Occipital lobe (tissue), 2 donors: ENCODE measurements around the gene ALDH1L1. TPM values are rescaled to one million over a fixed set of nuclear protein-coding genes. Genes with fewer than 3 reads are reported as not detected.
"Not testable (repeated sequence)": the region's sequence is repeated elsewhere in the genome, so short reads cannot be mapped to it uniquely, and the experiment has no call there.

Experiments
- DNase-seq: peaks from one replicate; lab custom pipeline; 2025; lab: John Stamatoyannopoulos, UW
- total RNA-seq: library from RNA; depleted of rRNA; stranded (reverse); fragments of >200 nt; gene quantifications from one replicate; pipeline ENCODE4 v1.2.3, GENCODE V29; 2014

Gene ALDH1L1
- total RNA-seq, 1 donor from 2014 or later: 2.7 TPM

DNA sequence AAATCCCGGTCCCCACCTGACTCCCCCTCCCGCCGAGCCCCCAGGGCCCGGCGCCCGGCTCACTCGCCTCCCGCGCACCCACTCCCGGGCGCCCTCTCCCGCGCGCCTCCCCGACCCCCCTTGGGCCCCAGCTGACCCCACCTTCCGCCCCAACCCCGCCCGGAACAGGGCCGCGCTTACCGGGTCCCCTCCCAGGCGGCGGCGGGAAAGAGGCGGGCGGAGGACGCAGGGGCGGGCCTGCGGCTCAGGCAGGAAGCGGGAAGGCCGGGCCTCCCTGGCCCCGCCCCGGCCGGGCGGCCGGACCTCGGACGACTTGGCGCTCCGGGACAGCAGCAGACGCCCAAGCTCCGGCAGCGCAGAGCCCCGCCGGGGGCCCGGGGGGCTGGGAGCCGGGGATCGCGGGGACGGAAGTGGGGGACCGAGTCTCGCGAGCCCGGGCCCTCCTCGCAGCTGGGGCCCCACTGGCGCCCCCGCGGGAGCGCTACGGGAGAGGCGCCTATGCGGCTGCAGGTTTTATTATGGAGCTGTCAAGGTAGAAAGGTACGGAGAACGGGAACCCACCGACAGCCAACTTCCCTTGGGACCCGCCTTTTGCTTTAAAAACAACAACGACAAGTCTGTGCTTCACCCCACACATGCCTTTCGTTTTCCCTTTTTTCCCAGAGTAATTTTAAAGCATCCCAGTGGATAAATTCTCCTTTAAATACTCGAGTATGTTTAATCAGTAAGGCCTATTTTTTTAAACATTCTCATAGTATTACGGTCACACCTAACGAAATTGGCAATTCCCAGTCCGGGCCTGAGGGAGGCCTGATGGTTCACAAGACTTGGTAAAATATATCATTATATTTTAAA lies 96.2 kb downstream of the ALDH1L1 start, which contains the start of gene SLC41A3:
Gene SLC41A3 (minus strand): TSS at position 212 of the 855 bp plus-strand sequence. CDS start 15,905 bp downstream, outside the sequence.
- peak; percentile 81 for DNase-seq

DNA sequence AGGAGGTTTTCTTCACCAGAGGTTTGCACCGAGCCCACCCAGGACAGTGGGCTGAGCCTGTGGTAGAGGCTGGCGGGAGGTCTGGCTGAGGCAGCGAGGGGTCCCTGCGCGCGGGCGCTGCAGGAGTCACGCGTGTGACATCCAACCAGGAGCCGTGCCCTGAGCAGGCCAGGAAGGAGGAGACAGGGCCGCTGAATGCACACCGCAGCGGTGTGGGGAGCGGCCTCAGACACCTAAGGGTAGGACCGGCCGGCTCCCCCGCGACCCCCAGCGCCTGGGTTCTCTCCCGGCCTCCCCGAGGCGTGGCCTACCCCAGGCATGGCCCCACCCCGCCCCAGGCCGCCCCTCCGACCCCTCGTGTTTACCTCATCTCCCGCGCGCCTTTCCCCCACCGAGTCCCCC lies 96.9 kb downstream of the ALDH1L1 start:
- no peak for DNase-seq

- DNase-seq: no peak
Measured at GRCh38 chr3:126083138-126083445, 97.3 kb downstream of the ALDH1L1 start.

- DNase-seq: no peak
Measured at GRCh38 chr3:126082362-126083137, 97.8 kb downstream of the ALDH1L1 start.

- no peak for DNase-seq
Measured at GRCh38 chr3:126081618-126082361, 98.6 kb downstream of the ALDH1L1 start.

DNA sequence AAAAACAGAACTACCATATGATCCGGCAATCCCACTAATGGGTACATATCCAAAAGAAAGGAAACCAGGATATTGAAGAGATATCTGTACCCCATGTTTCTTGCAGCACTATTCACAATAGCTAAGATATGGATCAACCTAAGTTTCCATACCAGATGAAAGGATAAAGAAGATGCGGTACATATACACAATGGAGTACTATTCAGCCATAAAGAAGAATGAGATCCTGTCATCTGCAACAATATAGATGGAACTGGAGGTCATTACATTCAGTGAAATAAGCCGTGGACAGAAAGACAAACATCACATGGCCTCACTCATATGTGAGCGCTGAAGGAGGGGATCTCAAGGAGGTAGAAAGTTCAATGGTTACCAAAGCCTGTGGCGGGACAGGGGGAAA lies 99.4 kb downstream of the ALDH1L1 start:
- DNase-seq: no peak

- DNase-seq: no peak
Measured at GRCh38 chr3:126078866-126079265, 101.5 kb downstream of the ALDH1L1 start.

- no peak for DNase-seq
Measured at GRCh38 chr3:126077754-126078153, 102.6 kb downstream of the ALDH1L1 start.

DNA sequence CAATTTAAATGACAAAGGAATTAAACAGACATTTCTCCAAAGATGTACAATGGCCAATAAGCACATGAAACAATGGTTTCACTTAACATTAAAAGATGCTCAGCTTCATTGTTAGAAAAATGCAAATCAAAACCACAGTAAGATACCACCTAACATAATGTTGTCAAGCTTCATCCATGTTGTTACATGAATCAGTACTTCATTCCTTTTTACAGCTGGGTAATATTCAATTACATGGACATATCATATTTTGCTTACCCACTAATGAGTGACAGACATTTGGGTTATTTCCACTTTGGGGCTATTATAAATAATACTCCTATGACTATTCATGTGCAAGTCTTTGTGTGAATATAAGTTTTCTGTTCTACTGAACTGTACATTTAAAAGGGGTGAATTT lies 104.2 kb downstream of the ALDH1L1 start:
- DNase-seq: no peak

- DNase-seq: no peak
Measured at GRCh38 chr3:126070146-126070545, 110.2 kb downstream of the ALDH1L1 start.

- no peak for DNase-seq
Measured at GRCh38 chr3:126067959-126068358, 112.4 kb downstream of the ALDH1L1 start.

DNA sequence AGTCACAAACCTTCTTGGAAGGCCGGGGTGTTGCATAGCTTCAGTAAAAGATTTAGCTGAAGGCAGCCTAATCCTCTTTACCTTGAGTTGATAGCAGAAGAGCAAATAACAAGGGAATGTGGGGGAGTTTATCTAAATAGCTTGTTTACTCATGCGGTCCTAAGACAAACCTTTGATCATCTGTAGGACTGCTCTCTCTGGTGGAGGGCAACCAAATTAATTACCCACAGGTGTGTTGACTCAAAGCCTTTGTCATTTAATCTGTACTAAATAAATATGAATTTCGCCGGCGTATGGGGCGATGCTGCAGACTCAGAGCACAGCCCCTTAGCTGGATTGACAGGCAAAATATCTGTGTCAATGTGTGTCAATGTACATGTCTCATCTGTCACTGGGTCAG lies 113.7 kb downstream of the ALDH1L1 start:
- not testable (repeated sequence) for DNase-seq

- no peak for DNase-seq
Measured at GRCh38 chr3:126065876-126066275, 114.5 kb downstream of the ALDH1L1 start.

GRCh38 chr3:126064627-126065258 lies 115.6 kb downstream of the ALDH1L1 start:
- DNase-seq: no peak

DNA sequence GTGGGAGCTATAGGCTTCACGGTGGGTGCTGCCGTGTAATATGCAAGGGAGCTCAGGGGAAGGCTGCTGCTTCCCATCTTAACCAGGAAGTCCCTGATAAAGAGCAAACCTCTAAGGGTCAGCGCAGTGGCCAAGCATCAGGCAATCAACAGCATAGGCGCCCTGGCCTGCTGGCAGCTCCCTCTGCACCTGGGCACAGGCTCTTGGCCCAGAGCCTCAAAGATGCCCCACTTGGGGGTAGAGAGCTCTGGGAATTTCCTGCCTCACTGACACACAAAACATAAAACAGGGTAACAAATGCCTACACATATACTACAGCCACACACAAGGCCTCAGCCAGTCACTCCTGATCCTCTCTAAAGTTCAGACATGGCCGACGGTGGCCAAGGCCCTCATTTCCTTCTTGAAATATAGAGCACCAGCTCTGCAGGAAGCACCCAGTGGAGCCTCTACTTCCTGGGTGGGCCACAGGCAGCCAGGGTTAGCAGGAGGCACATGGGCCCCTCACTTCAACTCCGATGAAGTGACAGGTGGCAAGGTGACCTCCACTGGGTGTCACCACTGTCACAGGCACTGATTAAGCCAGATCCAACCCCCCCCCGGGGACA lies 116.9 kb downstream of the ALDH1L1 start:
- no peak for DNase-seq

- no peak for DNase-seq
Measured at GRCh38 chr3:126061301-126062032, 118.9 kb downstream of the ALDH1L1 start.

DNA sequence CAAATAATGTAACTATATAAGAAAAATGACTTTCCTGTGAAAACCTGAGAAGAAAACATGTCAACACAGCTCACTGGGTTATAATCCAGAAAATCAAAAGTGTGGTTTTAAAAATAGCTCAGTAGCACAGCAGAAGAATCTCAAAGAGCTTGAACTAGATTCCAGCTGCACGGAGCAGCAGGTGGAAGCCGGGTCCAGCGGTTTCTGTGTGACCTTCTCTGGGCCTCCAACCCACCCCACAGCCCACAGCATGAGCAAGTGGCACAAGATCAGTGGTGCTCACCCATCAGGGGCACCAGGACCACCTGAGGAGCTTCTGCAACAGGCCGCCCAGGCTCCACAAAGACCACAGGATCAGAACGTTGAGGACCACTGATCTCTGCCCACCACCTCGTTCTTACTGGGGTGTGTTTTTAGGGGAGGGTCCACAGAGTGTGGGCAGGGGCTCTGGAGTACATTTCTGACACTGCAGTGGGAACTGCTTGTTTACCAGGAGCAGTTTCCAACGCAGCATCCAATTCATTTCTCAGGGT lies 119.7 kb downstream of the ALDH1L1 start:
- DNase-seq: no peak

DNA sequence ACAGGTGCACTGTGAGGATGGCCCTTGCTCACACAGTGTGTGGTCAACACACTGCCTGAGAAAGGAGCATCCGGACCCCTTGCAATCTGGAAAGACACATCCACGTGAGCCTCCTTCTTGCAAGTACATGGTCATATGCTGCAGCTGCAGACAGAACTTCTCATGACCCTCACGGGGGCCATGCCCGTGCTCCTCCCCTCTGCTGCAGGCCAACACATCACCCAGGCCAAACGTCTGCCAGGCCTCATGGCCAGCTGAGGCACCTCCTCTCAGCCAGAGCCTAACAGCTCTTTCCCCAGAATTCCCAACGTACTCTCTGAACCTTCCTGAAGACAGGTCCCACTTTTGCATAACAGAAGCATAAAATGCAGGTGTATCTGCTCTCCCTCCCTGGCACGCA lies 121.7 kb downstream of the ALDH1L1 start:
- no peak for DNase-seq

DNA sequence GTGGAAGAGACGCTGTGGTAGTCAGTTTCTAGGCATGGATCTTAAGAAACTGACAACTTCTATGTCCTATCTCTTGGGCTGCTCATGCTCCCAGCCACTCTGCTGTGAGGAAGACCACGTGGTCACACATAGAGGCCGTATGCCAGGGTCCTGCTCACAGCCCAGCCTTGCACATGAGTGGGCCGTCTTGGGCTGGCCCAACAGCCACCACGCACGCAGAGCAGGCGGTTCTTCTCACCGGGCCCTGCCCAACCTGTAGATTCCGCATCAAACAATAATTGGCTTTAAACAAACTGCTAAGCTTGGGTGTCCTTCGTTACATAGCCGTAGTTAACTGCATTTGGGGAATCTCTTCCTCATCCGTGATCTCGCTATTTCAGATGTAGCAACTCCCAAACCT lies 122.5 kb downstream of the ALDH1L1 start:
- DNase-seq: no peak

DNA sequence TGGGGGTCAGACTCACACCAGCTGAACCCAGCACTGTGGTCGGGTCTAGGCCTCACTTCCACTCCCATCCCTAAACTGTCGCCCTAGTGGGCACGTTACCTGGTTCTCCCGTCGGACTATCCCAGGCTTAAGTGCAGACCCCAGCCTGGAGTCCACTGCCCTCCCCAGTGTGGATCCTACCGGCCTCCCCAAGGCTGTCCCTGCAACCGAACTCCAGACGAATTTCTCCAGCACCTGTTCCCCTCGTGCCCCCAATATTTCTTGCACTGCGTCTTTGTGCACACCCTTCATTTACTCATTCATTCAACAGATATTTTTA lies 122.9 kb downstream of the ALDH1L1 start:
- no peak for DNase-seq
